CD4-positive, alpha-beta T cell (primary cell): ENCODE results near the gene PAAF1. TPM values are rescaled to one million over a fixed set of nuclear protein-coding genes. Genes with fewer than 3 reads are reported as not detected.

Experiments
- ATAC-seq: fragments of 200-7000 bp; cut with Tn5 transposase; one replicate; pipeline ENCODE4 v1.10.0; 2022; ENCODE audit warnings: mild to moderate bottlenecking; ENCODE audit not compliant: poor library complexity
- CTCF ChIA-PET: fragments of 350-600 bp; sonication (Branson Sonifier 250); formaldehyde crosslinking; loops from one replicate; lab custom pipeline; 2021; ENCODE audit warnings: antibody characterized with exemption, inconsistent platforms; lab: Charles Lee
- POLR2A ChIA-PET: fragments of 350-600 bp; sonication (Branson Sonifier 250); formaldehyde crosslinking; loops from one replicate; lab custom pipeline; 2021; ENCODE audit warnings: antibody characterized with exemption, inconsistent platforms; lab: Charles Lee
- DNase-seq, 14 experiments: peaks; one replicate each; pipeline ENCODE4 v3.0.0-alpha.2; 2013 to 2020; ENCODE audit warnings: mixed read lengths in 2 of 14
- H3K27ac ChIP-seq, 2 donors: one replicate each; pipeline versions ENCODE4 v1.5.1 to v1.7.0; 2013; ENCODE audit warnings: low read length in 2 of 2, low read depth in 1 of 2, mild to moderate bottlenecking in 1 of 2
- H3K27me3 ChIP-seq, 2 experiments: 1 replicate in 1 of 2; 2 replicates in 1 of 2; pipeline versions ENCODE4 v1.6.1 to v1.7.0; 2013; ENCODE audit warnings: low read length in 2 of 2, control low read depth in 1 of 2, mild to moderate bottlenecking in 1 of 2, moderate library complexity in 1 of 2; ENCODE audit not compliant: insufficient read depth in 2 of 2, control insufficient read depth in 1 of 2
- H3K36me3 ChIP-seq: one replicate; pipeline ENCODE4 v1.6.1; 2013; ENCODE audit warnings: low read length, control low read depth; ENCODE audit not compliant: insufficient read depth
- H3K4me1 ChIP-seq: one replicate; pipeline ENCODE4 v1.6.1; 2013; ENCODE audit warnings: low read length, control low read depth; ENCODE audit not compliant: insufficient read depth
- H3K4me3 ChIP-seq: one replicate; pipeline ENCODE4 v1.5.1; 2013; ENCODE audit warnings: mild to moderate bottlenecking, low read length, moderate library complexity
- H3K9me3 ChIP-seq, 2 experiments: 1 replicate in 1 of 2; 2 replicates in 1 of 2; pipeline versions ENCODE4 v1.6.1 to v1.7.0; 2013; ENCODE audit warnings: low read length in 2 of 2, mild to moderate bottlenecking in 2 of 2, control low read depth in 1 of 2, moderate library complexity in 1 of 2; ENCODE audit not compliant: control insufficient read depth in 1 of 2, insufficient read depth in 1 of 2
- H3K27ac Mint-ChIP-seq: one replicate; pipeline ENCODE4 v1.8.0; 2020; ENCODE audit warnings: mixed read lengths
- H3K27me3 Mint-ChIP-seq: one replicate; pipeline ENCODE4 v1.8.0; 2021; ENCODE audit warnings: mixed read lengths
- H3K36me3 Mint-ChIP-seq: one replicate; pipeline ENCODE4 v1.8.0; 2021; ENCODE audit warnings: low read depth, mixed read lengths
- H3K4me1 Mint-ChIP-seq: one replicate; pipeline ENCODE4 v1.8.0; 2021; ENCODE audit warnings: low read depth, mixed read lengths
- H3K4me3 Mint-ChIP-seq: one replicate; pipeline ENCODE4 v1.8.0; 2020; ENCODE audit warnings: mild to moderate bottlenecking, mixed read lengths
- H3K9me3 Mint-ChIP-seq: one replicate; pipeline ENCODE4 v1.8.0; 2020; ENCODE audit warnings: mixed read lengths
- intact Hi-C, 2 experiments: fragments of 100-400 bp; cut with DNase I in 1 of 2; cut with micrococcal nuclease in 1 of 2; formaldehyde crosslinking; loops; one replicate each; pipeline versions ENCODE4 v1.15.1 to v1.9.0; 2023 to 2025; cut with DNase I, micrococcal nuclease
- total RNA-seq, 174 experiments: library from RNA in 2 of 174; stranded (reverse) in 2 of 174; gene quantifications; one replicate each; pipeline ENCODE4 v1.2.3 and lab custom pipeline; 2021 to 2026
- TF ChIP-seq, protein P1 (sequence below): fragments of 200-600 bp; IDR thresholded peaks from one replicate; pipeline ENCODE4 v1.8.0; 2022; ENCODE audit warnings: antibody characterized with exemption, mild to moderate bottlenecking

The PAAF1 gene
- total RNA-seq, 2 experiments from 2014 or later, result 6.2 to 7.6 TPM

DNA sequence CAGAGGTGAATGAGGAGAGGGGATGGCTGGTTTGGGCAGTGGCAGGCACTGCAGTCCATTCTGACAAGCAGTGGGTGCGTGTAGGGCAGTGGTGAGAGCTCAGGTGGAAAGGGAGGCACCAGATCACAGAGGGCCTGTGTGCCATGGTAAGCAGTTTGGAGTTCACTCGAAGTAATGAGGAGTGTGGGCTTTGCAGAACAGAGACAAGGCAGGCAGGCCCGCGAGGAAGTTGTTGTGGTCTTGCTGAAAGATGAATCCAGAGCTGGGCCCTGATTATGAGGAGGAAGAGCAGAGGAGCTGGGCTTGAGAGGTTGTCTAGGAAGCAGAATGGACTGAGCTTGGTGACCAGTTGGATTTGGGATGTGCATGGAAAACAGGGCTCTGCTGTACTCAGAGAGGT lies 72.4 kb downstream of the PAAF1 start:
- ChIA-PET POLR2A (no interaction called here), CTCF (no interaction called here)
- H3K4me3 Mint-ChIP-seq, result no peak overlapping the region
- H3K27ac Mint-ChIP-seq, result no peak overlapping the region
- no peaks in the 10 kb centered on the region for H3K36me3 ChIP-seq
- no peaks in the 10 kb centered on the region for H3K4me1 ChIP-seq
- no peaks in the 10 kb centered on the region for H3K27me3 ChIP-seq
- H3K27ac ChIP-seq, result no peak overlapping the region
- H3K9me3 Mint-ChIP-seq, result no peaks in the 10 kb centered on the region
- H3K27me3 Mint-ChIP-seq, result no peaks in the 10 kb centered on the region
- H3K9me3 ChIP-seq, result no peaks in the 10 kb centered on the region
- intact Hi-C loops, result no loop called here
- H3K4me3 ChIP-seq, result no peak overlapping the region
- no peak for ATAC-seq
- TF ChIP-seq, protein P1, sequence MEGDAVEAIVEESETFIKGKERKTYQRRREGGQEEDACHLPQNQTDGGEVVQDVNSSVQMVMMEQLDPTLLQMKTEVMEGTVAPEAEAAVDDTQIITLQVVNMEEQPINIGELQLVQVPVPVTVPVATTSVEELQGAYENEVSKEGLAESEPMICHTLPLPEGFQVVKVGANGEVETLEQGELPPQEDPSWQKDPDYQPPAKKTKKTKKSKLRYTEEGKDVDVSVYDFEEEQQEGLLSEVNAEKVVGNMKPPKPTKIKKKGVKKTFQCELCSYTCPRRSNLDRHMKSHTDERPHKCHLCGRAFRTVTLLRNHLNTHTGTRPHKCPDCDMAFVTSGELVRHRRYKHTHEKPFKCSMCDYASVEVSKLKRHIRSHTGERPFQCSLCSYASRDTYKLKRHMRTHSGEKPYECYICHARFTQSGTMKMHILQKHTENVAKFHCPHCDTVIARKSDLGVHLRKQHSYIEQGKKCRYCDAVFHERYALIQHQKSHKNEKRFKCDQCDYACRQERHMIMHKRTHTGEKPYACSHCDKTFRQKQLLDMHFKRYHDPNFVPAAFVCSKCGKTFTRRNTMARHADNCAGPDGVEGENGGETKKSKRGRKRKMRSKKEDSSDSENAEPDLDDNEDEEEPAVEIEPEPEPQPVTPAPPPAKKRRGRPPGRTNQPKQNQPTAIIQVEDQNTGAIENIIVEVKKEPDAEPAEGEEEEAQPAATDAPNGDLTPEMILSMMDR, result no peak
- no peak for DNase-seq
- no peaks in the 10 kb centered on the region for H3K36me3 Mint-ChIP-seq
- H3K4me1 Mint-ChIP-seq, result no peaks in the 10 kb centered on the region

DNA sequence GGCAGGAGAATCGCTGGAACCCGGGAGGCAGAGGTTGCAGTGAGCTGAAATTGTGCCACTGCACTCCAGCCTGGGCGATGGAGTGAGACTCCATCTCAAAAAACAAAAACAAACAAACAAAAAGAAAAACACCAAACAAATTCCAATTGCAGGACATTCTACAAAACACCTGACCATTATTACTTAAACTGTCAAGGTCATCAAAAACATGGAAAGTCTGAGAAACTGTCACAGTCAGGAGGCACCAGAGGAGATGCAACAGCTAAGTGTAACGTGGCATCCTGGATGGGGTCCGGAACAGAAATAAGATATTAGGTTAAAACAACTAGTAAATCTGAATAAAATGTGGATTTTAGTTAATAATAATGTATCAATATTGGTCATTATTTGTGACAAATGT lies 73.1 kb downstream of the PAAF1 start:
- Mint-ChIP-seq H3K9me3 (no peaks in the 10 kb centered on the region), H3K4me1 (no peaks in the 10 kb centered on the region), H3K4me3 (no peak overlapping the region), H3K27ac (no peak overlapping the region), H3K27me3 (no peaks in the 10 kb centered on the region), H3K36me3 (no peaks in the 10 kb centered on the region)
- ATAC-seq (no peak), DNase-seq (no peak)
- no peak overlapping the region for H3K27ac ChIP-seq
- TF ChIP-seq, protein P1, result no peak
- ChIA-PET POLR2A (no interaction called here), CTCF (no interaction called here)
- H3K36me3 ChIP-seq, result no peaks in the 10 kb centered on the region
- intact Hi-C loops, result no loop called here
- H3K27me3 ChIP-seq, result no peaks in the 10 kb centered on the region
- no peak overlapping the region for H3K4me3 ChIP-seq
- H3K9me3 ChIP-seq, result no peaks in the 10 kb centered on the region
- H3K4me1 ChIP-seq, result no peaks in the 10 kb centered on the region

DNA sequence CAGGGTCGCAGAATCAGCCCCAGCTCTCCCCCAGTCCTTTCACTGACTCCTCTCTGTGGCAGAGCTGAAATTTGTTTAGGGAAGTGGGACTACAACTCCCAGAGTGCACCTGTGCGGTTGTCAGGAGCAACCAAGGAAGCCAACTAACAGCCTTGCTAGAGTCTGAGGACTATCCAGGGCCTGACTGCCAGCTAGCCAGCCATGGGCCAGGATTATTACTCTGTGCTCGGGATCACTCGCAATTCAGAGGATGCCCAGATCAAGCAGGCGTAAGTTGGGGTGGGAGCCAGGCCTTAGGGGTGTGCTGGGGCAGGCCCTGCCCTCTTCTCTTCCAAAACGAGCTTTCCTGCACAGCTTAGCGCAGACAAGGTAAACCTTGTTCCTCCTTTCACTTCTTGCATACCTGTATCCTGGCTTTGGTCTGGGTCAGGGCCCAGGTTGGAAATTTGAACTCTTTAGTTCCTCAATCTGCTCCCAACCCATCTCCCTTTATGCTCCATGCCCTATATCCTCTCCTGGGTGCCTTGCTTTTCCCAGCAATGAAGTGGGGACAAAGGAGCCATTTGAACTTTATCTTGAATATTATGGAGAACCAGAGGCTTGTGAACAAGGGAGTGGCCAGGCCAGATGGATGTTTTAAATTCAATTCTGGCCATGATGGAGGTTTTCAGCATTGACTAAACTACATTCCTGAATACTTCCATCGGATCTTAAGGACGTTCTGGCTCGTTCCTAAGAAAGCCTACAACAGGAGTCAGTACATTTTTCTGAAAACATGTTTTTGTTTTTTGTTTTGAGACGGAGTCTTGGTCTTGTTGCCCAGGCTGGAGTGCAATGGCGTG lies 74.3 kb downstream of the PAAF1 start, which contains the start of gene DNAJB13:
Gene DNAJB13 (plus strand): TSS at position 158 of the 842 bp plus-strand sequence. CDS start 44 bp downstream, at position 202.
- Histone ChIP-seq H3K27me3 (no peaks in the 10 kb centered on the region), H3K4me1 (no peaks in the 10 kb centered on the region), H3K36me3 (no peaks in the 10 kb centered on the region), H3K27ac (no peak within 1 kb of the TSS), H3K4me3 (no peak within 1 kb of the TSS), H3K9me3 (no peaks in the 10 kb centered on the region)
- H3K4me1 Mint-ChIP-seq, result no peaks in the 10 kb centered on the region
- no peaks in the 10 kb centered on the region for H3K36me3 Mint-ChIP-seq
- ChIA-PET POLR2A (no interaction called here), CTCF (no interaction called here)
- no peak within 1 kb of the TSS for H3K27ac Mint-ChIP-seq
- peak; percentile 49 for ATAC-seq
- peak in 2 of 14 experiments; percentile 45 to 57 for DNase-seq
- TF ChIP-seq, protein P1, result no peak
- H3K27me3 Mint-ChIP-seq, result peaks cover 4% of the 10 kb centered on the region
- H3K4me3 Mint-ChIP-seq, result no peak within 1 kb of the TSS
- no peaks in the 10 kb centered on the region for H3K9me3 Mint-ChIP-seq
- intact Hi-C loops, result no loop called here
